ENCODE data around the gene AGAP1.

The AGAP1 gene

GRCh38 chr2:235826826-235827225 is 333.0 kb downstream of the AGAP1 start:
- Histone ChIP-seq H3K27me3 (ENCODE audit: insufficient read depth, poor library complexity, severe bottlenecking) (no peaks in the 10 kb centered on the region), H3K9me3 (ENCODE audit: severe bottlenecking) (no peaks in the 10 kb centered on the region)

GRCh38 chr2:235827585-235827992 is 333.7 kb downstream of the AGAP1 start:
- Histone ChIP-seq H3K4me3 (ENCODE audit: severe bottlenecking) (no peak overlapping the region), H3K27ac (ENCODE audit: poor library complexity, severe bottlenecking) (peak overlapping the region; percentile 57), H3K27me3 (ENCODE audit: insufficient read depth, poor library complexity, severe bottlenecking) (no peaks in the 10 kb centered on the region), H3K36me3 (ENCODE audit: low read depth) (peaks cover 3% of the 10 kb centered on the region; the same call in 1 of the 2 replicates), H3K4me1 (ENCODE audit: insufficient read depth, poor library complexity, severe bottlenecking) (peaks cover 12% of the 10 kb centered on the region), H3K9me3 (ENCODE audit: severe bottlenecking) (no peaks in the 10 kb centered on the region)
- no peak for TF ChIP-seq CTCF (IDR thresholded peaks at IDR 0.05; ENCODE audit: poor library complexity, severe bottlenecking)
- ATAC-seq (ENCODE audit: low read depth), result peak; percentile 100
- peak; percentile 77 for DNase-seq (ENCODE audit: low spot score)

More at GRCh38 chr2:235826826-235827225, 333.0 kb downstream of the AGAP1 start:
- DNase-seq (ENCODE audit: low spot score) (no peak), ATAC-seq (ENCODE audit: low read depth) (no peak)
- H3K4me3 ChIP-seq (ENCODE audit: severe bottlenecking), result no peak overlapping the region
- H3K4me1 ChIP-seq (ENCODE audit: insufficient read depth, poor library complexity, severe bottlenecking), result peaks cover 12% of the 10 kb centered on the region
- peak overlapping the region; percentile 57 for H3K27ac ChIP-seq (ENCODE audit: poor library complexity, severe bottlenecking)
- TF ChIP-seq CTCF (IDR thresholded peaks at IDR 0.05; ENCODE audit: poor library complexity, severe bottlenecking), result no peak
- H3K36me3 ChIP-seq (ENCODE audit: low read depth), result peaks cover 3% of the 10 kb centered on the region; the same call in 1 of the 2 replicates

GRCh38 chr2:235829726-235830125 is 335.9 kb downstream of the AGAP1 start:
- no peak for TF ChIP-seq CTCF (IDR thresholded peaks at IDR 0.05; ENCODE audit: poor library complexity, severe bottlenecking)
- DNase-seq (ENCODE audit: low spot score) (no peak), ATAC-seq (ENCODE audit: low read depth) (no peak)
- H3K4me1 ChIP-seq (ENCODE audit: insufficient read depth, poor library complexity, severe bottlenecking), result peaks cover 12% of the 10 kb centered on the region
- no peaks in the 10 kb centered on the region for H3K27me3 ChIP-seq (ENCODE audit: insufficient read depth, poor library complexity, severe bottlenecking)
- no peaks in the 10 kb centered on the region for H3K9me3 ChIP-seq (ENCODE audit: severe bottlenecking)
- H3K4me3 ChIP-seq (ENCODE audit: severe bottlenecking), result no peak overlapping the region
- no peaks in the 10 kb centered on the region for H3K36me3 ChIP-seq (ENCODE audit: low read depth)
- no peak overlapping the region for H3K27ac ChIP-seq (ENCODE audit: poor library complexity, severe bottlenecking)

- DNase-seq (ENCODE audit: low spot score) (no peak), ATAC-seq (ENCODE audit: low read depth) (no peak)
- H3K36me3 ChIP-seq (ENCODE audit: low read depth), result no peaks in the 10 kb centered on the region
- peaks cover 12% of the 10 kb centered on the region for H3K4me1 ChIP-seq (ENCODE audit: insufficient read depth, poor library complexity, severe bottlenecking)
- TF ChIP-seq CTCF (IDR thresholded peaks at IDR 0.05; ENCODE audit: poor library complexity, severe bottlenecking), result no peak
- H3K27me3 ChIP-seq (ENCODE audit: insufficient read depth, poor library complexity, severe bottlenecking), result no peaks in the 10 kb centered on the region
- H3K9me3 ChIP-seq (ENCODE audit: severe bottlenecking), result no peaks in the 10 kb centered on the region
- H3K4me3 ChIP-seq (ENCODE audit: severe bottlenecking), result no peak overlapping the region
- no peak overlapping the region for H3K27ac ChIP-seq (ENCODE audit: poor library complexity, severe bottlenecking)
Measured at GRCh38 chr2:235831755-235832154, 337.9 kb downstream of the AGAP1 start.

- H3K27me3 ChIP-seq (ENCODE audit: insufficient read depth, poor library complexity, severe bottlenecking), result no peaks in the 10 kb centered on the region
- H3K4me1 ChIP-seq (ENCODE audit: insufficient read depth, poor library complexity, severe bottlenecking), result peaks cover 3% of the 10 kb centered on the region
- H3K9me3 ChIP-seq (ENCODE audit: severe bottlenecking), result no peaks in the 10 kb centered on the region
- H3K4me3 ChIP-seq (ENCODE audit: severe bottlenecking), result no peak overlapping the region
- no peak for DNase-seq (ENCODE audit: low spot score)
- no peak for TF ChIP-seq CTCF (IDR thresholded peaks at IDR 0.05; ENCODE audit: poor library complexity, severe bottlenecking)
- H3K36me3 ChIP-seq (ENCODE audit: low read depth), result no peaks in the 10 kb centered on the region
- ATAC-seq (ENCODE audit: low read depth), result no peak
- no peak overlapping the region for H3K27ac ChIP-seq (ENCODE audit: poor library complexity, severe bottlenecking)
Measured at GRCh38 chr2:235832941-235833340, 339.1 kb downstream of the AGAP1 start.

Measured in RWPE2 (cell line).